ENCODE results near the gene STX2.

DNA sequence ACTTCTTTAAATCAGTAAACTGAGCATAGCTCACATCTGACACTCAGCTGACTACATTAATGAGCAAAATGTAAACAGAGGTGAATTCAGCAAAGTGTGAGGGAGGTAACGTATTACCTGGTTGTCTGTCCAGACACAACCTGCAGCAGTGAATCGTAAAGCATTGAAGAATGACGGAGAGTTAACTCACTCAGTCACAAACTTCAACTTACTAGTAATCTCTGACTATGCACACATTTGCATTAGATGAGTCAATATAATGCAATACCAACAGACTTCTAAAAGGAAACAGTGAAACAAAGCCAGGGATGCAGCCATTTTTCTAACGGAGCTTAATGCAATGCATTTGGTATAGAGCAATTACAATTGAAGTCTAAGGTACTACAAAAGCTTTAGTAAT, 40.0 kb downstream of the STX2 start:
- TF ChIP-seq POLR2AphosphoS5 (IDR thresholded peaks at IDR 0.05) (no peak), EP300 (IDR thresholded peaks at IDR 0.05) (no peak), POLR2A (IDR thresholded peaks at IDR 0.05; ENCODE audit: low read depth) (no peak)
- TF ChIP-seq, protein P1, sequence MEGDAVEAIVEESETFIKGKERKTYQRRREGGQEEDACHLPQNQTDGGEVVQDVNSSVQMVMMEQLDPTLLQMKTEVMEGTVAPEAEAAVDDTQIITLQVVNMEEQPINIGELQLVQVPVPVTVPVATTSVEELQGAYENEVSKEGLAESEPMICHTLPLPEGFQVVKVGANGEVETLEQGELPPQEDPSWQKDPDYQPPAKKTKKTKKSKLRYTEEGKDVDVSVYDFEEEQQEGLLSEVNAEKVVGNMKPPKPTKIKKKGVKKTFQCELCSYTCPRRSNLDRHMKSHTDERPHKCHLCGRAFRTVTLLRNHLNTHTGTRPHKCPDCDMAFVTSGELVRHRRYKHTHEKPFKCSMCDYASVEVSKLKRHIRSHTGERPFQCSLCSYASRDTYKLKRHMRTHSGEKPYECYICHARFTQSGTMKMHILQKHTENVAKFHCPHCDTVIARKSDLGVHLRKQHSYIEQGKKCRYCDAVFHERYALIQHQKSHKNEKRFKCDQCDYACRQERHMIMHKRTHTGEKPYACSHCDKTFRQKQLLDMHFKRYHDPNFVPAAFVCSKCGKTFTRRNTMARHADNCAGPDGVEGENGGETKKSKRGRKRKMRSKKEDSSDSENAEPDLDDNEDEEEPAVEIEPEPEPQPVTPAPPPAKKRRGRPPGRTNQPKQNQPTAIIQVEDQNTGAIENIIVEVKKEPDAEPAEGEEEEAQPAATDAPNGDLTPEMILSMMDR (IDR thresholded peaks at IDR 0.05) = no peak

Measured in esophagus muscularis mucosa (tissue), 4 donors.